Stimulated activated CD8-positive, alpha-beta memory T cell treated with anti-CD3 and anti-CD28 coated beads, Interleukin-7, amount 100 ng/mL, for 48 hours (primary cell): ENCODE data around the gene DHRS7.

Experiments used
- DNase-seq, 2 donors: peaks; one replicate each; pipeline ENCODE4 v3.0.0-alpha.2; 2020; ENCODE audit warnings: low read depth in 1 of 2; ENCODE audit errors: extremely low read depth in 1 of 2

The DHRS7 gene, protein sequence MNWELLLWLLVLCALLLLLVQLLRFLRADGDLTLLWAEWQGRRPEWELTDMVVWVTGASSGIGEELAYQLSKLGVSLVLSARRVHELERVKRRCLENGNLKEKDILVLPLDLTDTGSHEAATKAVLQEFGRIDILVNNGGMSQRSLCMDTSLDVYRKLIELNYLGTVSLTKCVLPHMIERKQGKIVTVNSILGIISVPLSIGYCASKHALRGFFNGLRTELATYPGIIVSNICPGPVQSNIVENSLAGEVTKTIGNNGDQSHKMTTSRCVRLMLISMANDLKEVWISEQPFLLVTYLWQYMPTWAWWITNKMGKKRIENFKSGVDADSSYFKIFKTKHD

GRCh38 chr14:60164712-60165546, at the start of gene DHRS7:
Gene DHRS7, minus strand, starts transcription at chr14:60165398. Its CDS starts 89 bp downstream, at chr14:60165309.
- peak; percentile 53 to 63 for DNase-seq

GRCh38 chr14:60214415-60215126, 49.4 kb upstream of the DHRS7 start:
- DNase-seq: no peak

DNA sequence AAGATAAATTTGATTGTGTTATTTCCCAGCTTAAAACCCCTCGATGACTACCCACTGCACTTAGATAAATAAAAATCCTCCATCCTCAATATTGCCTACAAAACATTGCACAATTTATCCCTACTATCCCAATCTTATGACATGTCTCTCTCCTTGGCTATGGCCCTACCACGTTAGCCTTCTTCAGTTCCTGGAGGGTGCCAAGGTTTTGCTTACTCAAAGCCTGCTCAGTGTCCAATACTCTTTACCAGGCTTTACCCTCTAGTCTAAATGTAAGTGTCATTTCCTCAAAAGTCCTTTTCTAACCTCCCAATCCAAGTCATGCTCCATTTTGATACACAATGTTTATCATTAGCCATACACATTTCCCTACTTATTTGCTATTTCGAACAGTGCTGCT, 48.8 kb upstream of the DHRS7 start:
- DNase-seq: no peak

- DNase-seq: no peak
These were observed 47.5 kb upstream of the DHRS7 start for GRCh38 chr14:60212503-60213371.

DNA sequence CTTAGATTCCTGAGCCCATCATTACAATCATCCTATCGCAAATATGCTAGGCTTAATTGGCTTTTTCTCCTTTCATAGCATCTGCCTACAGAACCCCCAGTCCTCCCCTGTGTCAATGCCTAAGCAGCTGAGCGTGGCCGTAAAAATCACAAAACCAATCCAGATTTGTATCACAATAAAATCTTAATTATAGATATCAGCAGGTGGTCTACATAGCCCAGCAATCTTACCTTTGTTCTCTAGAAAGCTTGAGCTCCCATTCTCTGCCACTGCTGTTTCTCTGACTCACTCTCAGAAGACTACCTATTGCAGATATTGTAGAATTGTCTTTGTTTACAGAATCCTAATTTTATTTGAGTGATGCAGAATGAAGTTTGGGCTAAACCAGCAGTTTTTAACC, 46.0 kb upstream of the DHRS7 start:
- DNase-seq: no peak

DNA sequence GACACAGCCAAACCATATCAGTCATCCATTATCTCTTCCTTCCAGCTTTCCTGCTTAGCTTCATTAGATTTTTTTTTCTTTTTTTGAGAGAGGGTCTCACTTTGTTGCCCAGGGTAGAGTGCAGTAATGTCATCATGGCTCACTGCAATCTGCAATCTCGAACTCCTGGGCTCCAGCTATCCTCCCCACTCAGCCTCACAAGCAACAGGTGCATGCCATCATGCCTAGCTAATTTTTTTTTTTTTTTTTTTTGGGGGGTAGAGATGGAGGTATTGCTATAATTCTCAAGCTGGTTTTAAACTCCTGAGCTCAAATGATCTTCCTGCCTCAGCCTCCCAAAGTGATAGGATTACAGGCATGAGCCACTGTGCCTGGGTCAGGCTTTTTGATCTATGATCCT, 45.5 kb upstream of the DHRS7 start:
- no peak for DNase-seq

DNA sequence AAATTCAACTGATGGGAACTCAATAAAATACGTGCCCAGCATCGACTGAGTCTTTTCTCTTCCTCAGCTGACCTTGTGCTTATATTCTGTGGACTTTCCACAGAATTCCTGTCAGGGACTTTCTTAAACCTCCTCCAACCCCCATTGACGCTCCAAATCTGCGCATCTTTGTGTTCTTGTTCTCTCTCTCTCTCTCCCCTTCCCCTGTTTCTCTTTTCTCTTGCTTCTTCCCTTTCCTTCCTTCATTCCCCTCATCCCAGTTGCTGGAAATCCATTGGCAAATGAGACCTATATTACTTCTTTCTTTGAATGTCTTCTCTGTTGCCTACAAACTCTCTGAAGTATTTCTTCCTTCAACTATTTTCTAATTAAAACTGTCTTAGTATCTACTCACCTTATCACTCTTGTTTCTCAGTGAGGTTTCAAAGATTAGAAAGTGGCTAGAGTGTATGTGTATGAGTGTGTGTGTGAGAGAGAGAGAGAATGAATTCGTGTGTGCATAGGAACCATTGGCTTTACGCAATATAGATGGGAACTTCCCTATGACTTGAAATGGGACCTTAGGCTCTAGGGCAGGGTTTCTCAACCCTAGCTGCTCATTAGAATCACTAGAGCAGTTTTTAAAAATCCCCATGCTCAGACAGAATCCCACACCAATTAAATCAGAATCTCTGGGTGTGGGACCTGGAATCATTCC, 41.8 kb upstream of the DHRS7 start:
- DNase-seq: no peak

DNA sequence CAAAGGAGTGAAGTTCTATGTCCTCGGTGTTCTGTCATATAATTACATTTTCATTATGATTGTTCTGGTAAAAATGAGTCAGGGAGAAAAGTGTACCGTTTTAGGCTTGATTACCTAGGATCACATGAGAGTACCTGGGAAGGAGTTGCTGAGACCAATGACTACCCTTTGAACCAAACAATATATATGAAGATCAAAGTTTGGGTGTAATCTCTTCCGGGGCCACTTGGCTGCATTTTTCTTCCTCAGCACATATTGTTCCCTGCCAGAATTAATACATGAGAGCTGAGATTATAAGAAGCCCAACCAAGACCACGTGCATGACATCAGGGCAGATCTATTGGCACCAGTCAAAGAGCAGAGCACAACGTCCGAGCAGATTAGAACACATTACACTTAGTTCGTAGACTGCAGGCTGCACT, 41.1 kb upstream of the DHRS7 start:
- DNase-seq: no peak

DNA sequence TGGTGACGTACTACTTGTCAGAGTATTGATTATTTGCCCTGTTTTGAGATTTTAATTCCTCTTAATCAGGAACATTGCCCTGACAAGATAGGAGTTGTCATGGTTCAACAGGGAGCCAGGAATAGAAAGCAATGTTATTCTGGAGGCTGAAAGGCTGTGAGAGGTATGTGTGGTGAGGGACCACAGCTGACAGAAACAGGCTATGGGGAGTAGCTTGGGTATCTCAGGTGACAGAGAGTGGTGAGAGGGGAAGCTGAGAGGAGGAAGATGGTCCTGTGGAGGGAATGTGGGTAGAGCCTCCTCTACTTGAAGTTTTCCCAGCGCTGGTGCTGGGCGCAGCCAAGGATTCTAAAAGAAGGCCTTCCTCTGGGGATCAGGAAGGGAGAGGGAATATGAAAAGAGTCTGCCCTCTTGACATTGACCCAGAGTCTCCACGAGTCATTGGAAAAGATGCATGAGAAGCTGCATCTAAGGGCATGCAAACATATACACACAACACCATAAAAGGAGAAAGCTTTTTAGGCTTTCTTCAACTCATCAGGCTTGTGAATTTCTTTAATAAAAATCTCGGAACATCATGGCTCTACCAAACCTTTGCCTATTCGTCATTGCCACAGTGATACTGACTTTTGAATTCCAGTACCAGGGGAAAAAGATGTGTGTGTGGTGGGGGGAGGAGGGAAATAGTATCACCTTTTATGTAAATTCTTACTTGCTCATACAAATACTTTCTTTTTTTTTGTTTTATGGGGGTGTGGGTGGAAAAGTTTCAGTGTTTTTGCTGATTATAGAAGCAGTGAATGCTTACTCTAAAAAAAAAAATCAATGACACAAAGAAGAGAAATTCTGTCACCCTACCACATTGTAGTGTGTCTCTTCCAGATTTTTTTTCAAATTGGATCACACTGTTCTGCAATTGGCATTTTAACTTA, 39.9 kb upstream of the DHRS7 start:
- DNase-seq: no peak

- DNase-seq: no peak
These were observed 39.1 kb upstream of the DHRS7 start for GRCh38 chr14:60204104-60204842.

DNA sequence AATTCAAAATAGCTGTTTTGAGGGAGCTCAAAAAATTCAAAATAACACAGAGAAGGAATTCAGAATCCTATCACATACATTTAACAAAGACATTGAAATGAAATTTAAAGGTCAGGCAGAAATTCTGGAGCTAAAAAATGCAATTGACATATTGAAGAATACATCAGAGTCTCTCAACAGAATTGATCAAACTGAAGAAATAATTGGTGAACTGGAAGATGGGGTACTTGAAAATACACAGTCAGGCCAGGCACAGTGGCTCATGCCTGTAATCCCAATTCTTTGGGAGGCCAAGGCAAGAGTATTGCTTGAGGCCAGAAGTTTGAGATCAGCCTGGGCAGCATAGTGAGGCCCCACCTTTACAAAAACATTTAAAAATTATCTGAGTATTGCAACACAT, 34.1 kb upstream of the DHRS7 start:
- no peak for DNase-seq

GRCh38 chr14:60197629-60198303, 32.6 kb upstream of the DHRS7 start:
- DNase-seq: no peak

DNA sequence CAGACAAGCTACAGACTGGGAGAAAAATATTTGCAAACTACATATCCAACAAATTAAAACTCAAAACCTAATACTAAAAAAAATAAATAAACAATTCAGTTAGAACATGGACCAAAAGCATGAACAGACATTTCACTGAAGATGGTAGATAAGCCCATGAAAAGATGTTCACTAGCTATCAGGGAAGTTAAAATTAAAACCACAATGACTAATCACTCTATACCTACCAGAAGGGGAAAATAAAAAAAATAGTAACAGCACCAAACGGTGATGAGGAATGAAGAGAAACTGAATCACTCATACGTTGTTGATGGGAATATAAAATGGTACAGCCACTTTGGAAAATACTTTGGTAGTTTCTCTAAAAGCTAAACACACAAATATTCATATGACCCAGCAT, 31.1 kb upstream of the DHRS7 start:
- no peak for DNase-seq

GRCh38 chr14:60195179-60195810, 30.1 kb upstream of the DHRS7 start:
- DNase-seq: no peak

DNA sequence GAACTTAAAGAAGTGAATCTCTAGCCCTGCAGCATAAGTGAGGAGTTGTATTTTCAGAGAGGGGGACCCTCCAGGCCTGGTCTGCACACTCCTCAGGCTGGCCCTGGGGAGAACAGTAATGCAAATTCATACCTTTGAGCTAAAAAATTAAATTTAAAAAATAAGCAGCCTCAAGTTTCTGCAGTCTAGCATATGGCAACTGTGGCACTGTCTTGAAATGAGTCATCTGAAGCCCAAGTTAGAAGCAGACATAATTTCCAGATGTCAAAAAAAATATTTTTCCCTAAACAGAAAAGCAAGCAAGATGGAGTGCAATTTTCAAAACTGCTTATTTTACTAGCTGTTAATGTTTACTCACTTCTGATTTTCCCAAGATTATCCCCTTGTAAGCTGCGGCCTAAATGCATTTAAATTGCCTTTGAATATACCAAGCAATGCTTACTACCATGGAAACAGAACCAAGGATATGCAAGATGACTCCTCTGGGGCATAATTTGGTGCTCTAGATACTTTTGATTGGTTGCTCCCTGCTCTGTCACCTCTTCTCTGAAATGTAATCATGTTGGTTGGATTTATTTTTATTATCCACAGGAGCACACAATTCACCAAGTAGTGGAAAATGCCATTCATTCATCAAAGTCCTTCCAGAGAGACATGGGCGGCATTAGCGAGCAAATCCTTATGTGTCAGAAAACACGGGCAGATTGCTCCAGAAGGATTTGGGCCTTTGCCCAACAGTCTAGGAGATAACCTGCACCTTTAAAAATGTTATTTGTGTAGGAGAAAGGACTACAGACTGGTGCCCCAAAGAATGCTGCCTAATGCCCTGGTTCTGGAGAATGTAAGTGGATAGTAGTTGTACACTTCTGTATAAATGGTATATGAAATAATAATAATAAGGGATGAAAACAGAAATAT, 25.0 kb upstream of the DHRS7 start:
- DNase-seq: no peak

- DNase-seq: no peak
These were observed 23.5 kb upstream of the DHRS7 start for GRCh38 chr14:60188696-60189095.
